ENCODE results near the gene GAK.

DNA sequence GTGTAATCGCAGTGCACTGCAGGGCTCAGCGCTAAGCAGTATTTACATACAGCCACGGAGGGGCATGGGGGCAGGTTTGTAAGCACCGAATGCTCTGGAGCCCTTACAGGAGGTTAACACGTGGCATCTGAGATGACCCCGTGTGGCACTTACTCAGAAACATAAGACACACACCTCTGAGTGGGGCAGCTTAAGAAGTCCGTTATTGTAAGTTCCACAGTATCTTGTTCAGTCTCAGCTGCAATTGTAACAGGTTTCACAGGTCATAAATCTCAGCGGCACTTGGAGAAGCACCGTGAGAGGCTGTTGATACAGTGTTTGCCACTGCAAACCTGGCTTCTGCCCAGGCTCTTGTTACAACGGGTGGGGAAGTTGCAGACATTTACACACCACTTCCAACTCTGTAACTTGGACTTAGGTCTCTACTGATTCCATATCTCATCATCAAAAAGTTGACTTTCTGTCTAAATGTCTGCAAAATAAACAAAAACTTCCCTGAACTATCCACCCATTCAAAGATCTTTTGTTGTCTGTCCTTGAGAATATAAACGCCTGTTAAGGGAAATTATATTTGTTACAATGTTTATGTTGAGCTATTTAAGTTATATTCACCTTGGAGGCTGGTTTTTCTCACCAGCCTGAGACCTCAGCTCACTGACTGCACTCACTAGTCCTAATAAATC lies 116.5 kb downstream of the GAK start:
- TF ChIP-seq, protein P1, sequence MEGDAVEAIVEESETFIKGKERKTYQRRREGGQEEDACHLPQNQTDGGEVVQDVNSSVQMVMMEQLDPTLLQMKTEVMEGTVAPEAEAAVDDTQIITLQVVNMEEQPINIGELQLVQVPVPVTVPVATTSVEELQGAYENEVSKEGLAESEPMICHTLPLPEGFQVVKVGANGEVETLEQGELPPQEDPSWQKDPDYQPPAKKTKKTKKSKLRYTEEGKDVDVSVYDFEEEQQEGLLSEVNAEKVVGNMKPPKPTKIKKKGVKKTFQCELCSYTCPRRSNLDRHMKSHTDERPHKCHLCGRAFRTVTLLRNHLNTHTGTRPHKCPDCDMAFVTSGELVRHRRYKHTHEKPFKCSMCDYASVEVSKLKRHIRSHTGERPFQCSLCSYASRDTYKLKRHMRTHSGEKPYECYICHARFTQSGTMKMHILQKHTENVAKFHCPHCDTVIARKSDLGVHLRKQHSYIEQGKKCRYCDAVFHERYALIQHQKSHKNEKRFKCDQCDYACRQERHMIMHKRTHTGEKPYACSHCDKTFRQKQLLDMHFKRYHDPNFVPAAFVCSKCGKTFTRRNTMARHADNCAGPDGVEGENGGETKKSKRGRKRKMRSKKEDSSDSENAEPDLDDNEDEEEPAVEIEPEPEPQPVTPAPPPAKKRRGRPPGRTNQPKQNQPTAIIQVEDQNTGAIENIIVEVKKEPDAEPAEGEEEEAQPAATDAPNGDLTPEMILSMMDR (IDR thresholded peaks at IDR 0.05; ENCODE audit: insufficient read depth, low read depth, low read length): no peak
- TF ChIP-seq EZH2 (IDR thresholded peaks at IDR 0.05; ENCODE audit: insufficient read depth, low read length): no peak

All from astrocyte (in vitro differentiated cells and primary cell).